ENCODE measurements around the gene DNAJC7. TPM values are rescaled to one million over a fixed set of nuclear protein-coding genes. Genes with fewer than 3 reads are reported as not detected.

Gene DNAJC7
- total and polyA plus RNA-seq, 2 donors from 2014 or later, result 88.1 to 141 TPM

GRCh38 chr17:42062681-42063080, 45.4 kb upstream of the DNAJC7 start:
- H3K4me1 ChIP-seq (ENCODE audit: control insufficient read depth in 2 of 3, insufficient read depth in 2 of 3, low read depth in 1 of 3, low read length in 3 of 3), result no peaks in the 10 kb centered on the region
- H3K36me3 ChIP-seq (ENCODE audit: control insufficient read depth in 2 of 3, insufficient read depth in 3 of 3, low read length in 3 of 3), result no peaks in the 10 kb centered on the region
- H3K9me3 ChIP-seq (ENCODE audit: control insufficient read depth in 2 of 3, insufficient read depth in 1 of 3, low read length in 3 of 3), result no peaks in the 10 kb centered on the region
- no peak overlapping the region for H3K9ac ChIP-seq (ENCODE audit: low read length in 3 of 3)
- H3K27ac ChIP-seq (ENCODE audit: low read depth in 2 of 2, low read length in 2 of 2), result no peak overlapping the region
- FAIRE-seq (no peak), DNase-seq (no peak)
- TF ChIP-seq CTCF (IDR thresholded peaks at IDR 0.05; ENCODE audit: borderline replicate concordance, extremely low read depth, insufficient read depth), result no peak
- H3K27me3 ChIP-seq (ENCODE audit: control insufficient read depth, insufficient read depth, low read length), result no peaks in the 10 kb centered on the region
- intact Hi-C loops (cut with DNase I), result no loop called here
- H3K4me3 ChIP-seq (ENCODE audit: low read length in 3 of 3), result no peak overlapping the region

- no peaks in the 10 kb centered on the region for H3K36me3 ChIP-seq (ENCODE audit: control insufficient read depth in 2 of 3, insufficient read depth in 3 of 3, low read length in 3 of 3)
- no peak overlapping the region for H3K27ac ChIP-seq (ENCODE audit: low read depth in 2 of 2, low read length in 2 of 2)
- no peak overlapping the region for H3K9ac ChIP-seq (ENCODE audit: low read length in 3 of 3)
- DNase-seq (no peak), FAIRE-seq (no peak)
- no peaks in the 10 kb centered on the region for H3K9me3 ChIP-seq (ENCODE audit: control insufficient read depth in 2 of 3, insufficient read depth in 1 of 3, low read length in 3 of 3)
- H3K27me3 ChIP-seq (ENCODE audit: control insufficient read depth, insufficient read depth, low read length), result no peaks in the 10 kb centered on the region
- H3K4me3 ChIP-seq (ENCODE audit: low read length in 3 of 3), result no peak overlapping the region
- H3K4me1 ChIP-seq (ENCODE audit: control insufficient read depth in 2 of 3, insufficient read depth in 2 of 3, low read depth in 1 of 3, low read length in 3 of 3), result no peaks in the 10 kb centered on the region
- intact Hi-C loops (cut with DNase I), result no loop called here
- no peak for TF ChIP-seq CTCF (IDR thresholded peaks at IDR 0.05; ENCODE audit: borderline replicate concordance, extremely low read depth, insufficient read depth)
Observed at GRCh38 chr17:42061646-42062487, 44.6 kb upstream of the DNAJC7 start.

- H3K9ac ChIP-seq (ENCODE audit: low read length in 3 of 3), result no peak overlapping the region
- intact Hi-C loops (cut with DNase I), result no loop called here
- no peak for DNase-seq
- TF ChIP-seq CTCF (IDR thresholded peaks at IDR 0.05; ENCODE audit: borderline replicate concordance, extremely low read depth, insufficient read depth), result no peak
- no peak for FAIRE-seq
- no peaks in the 10 kb centered on the region for H3K4me1 ChIP-seq (ENCODE audit: control insufficient read depth in 2 of 3, insufficient read depth in 2 of 3, low read depth in 1 of 3, low read length in 3 of 3)
- H3K36me3 ChIP-seq (ENCODE audit: control insufficient read depth in 2 of 3, insufficient read depth in 3 of 3, low read length in 3 of 3), result no peaks in the 10 kb centered on the region
- H3K27me3 ChIP-seq (ENCODE audit: control insufficient read depth, insufficient read depth, low read length), result no peaks in the 10 kb centered on the region
- no peaks in the 10 kb centered on the region for H3K9me3 ChIP-seq (ENCODE audit: control insufficient read depth in 2 of 3, insufficient read depth in 1 of 3, low read length in 3 of 3)
- H3K4me3 ChIP-seq (ENCODE audit: low read length in 3 of 3), result no peak overlapping the region
- no peak overlapping the region for H3K27ac ChIP-seq (ENCODE audit: low read depth in 2 of 2, low read length in 2 of 2)
Observed at GRCh38 chr17:42060231-42060630, 43.0 kb upstream of the DNAJC7 start.
